H1 (cell line): ENCODE measurements around the gene SLC25A26. TPM values are rescaled to one million over a fixed set of nuclear protein-coding genes. Genes with fewer than 3 reads are reported as not detected.

ENCODE experiments used
- CTCF ChIA-PET: fragments of 300-600 bp; sonication (Branson Sonifier 250); formaldehyde crosslinking; loops from one replicate; lab custom pipeline; 2021; ENCODE audit not compliant: partially characterized antibody; lab: Charles Lee
- POLR2A ChIA-PET: fragments of 300-600 bp; sonication (Branson Sonifier 250); formaldehyde crosslinking; loops from one replicate; lab custom pipeline; 2021; ENCODE audit warnings: inconsistent platforms; ENCODE audit not compliant: partially characterized antibody; lab: Charles Lee
- DNase-seq, 2 experiments: peaks; one replicate each; pipeline versions ENCODE4 v3.0.0 to v3.0.0-alpha.2; 2010 to 2022; ENCODE audit warnings: low spot score in 2 of 2, low read depth in 1 of 2, mixed read lengths in 1 of 2
- FAIRE-seq: peaks from 2 replicates; lab custom pipeline; 2011; peaks lifted over from hg19 to GRCh38; lab: Jason Lieb, UNC
- H2AFZ ChIP-seq: 2 replicates; pipeline ENCODE4 v1.8.1; 2012; ENCODE audit warnings: low read length, inconsistent platforms
- H2AK5ac ChIP-seq: 2 replicates; pipeline ENCODE4 v1.6.1; 2013; ENCODE audit warnings: low read depth, low read length
- H2BK120ac ChIP-seq: replicated peaks from 2 replicates; pipeline ENCODE3; 2013; ENCODE audit warnings: low read depth, low read length, inconsistent platforms
- H2BK12ac ChIP-seq: 2 replicates; pipeline ENCODE4 v1.6.1; 2013; ENCODE audit warnings: low read depth, low read length
- H2BK15ac ChIP-seq: 2 replicates; pipeline ENCODE4 v1.6.1; 2013; ENCODE audit warnings: low read length
- H2BK20ac ChIP-seq: 2 replicates; pipeline ENCODE4 v1.6.1; 2013; ENCODE audit warnings: low read length
- H2BK5ac ChIP-seq: 2 replicates; pipeline ENCODE4 v1.6.1; 2013; ENCODE audit warnings: low read depth, low read length
- H3K14ac ChIP-seq: 2 replicates; pipeline ENCODE4 v1.6.1; 2013; ENCODE audit warnings: inconsistent platforms; ENCODE audit not compliant: insufficient read length
- H3K18ac ChIP-seq: 2 replicates; pipeline ENCODE4 v1.6.1; 2013; ENCODE audit warnings: low read length; ENCODE audit errors: extremely low read depth
- H3K23ac ChIP-seq: 2 replicates; pipeline ENCODE4 v1.6.1; 2013; ENCODE audit warnings: inconsistent platforms; ENCODE audit not compliant: insufficient read length
- H3K23me2 ChIP-seq: 2 replicates; pipeline ENCODE4 v1.6.1; 2013; ENCODE audit warnings: low read depth, low read length
- H3K27ac ChIP-seq: 2 replicates; pipeline ENCODE4 v1.6.1; 2011; ENCODE audit warnings: low read depth, low read length, inconsistent platforms
- H3K27me3 ChIP-seq, 4 experiments: replicated peaks in 1 of 4; 1 replicate in 1 of 4; 2 replicates in 3 of 4; pipeline versions ENCODE4 v1.6.1 to v1.8.1; 2011 to 2013; ENCODE audit warnings: low read length in 3 of 4, mild to moderate bottlenecking in 3 of 4, inconsistent platforms in 2 of 4, mixed read lengths in 2 of 4, moderate library complexity in 1 of 4; ENCODE audit not compliant: control insufficient read depth in 3 of 4, insufficient read depth in 3 of 4; ENCODE audit errors: extremely low read depth in 1 of 4
- H3K36me3 ChIP-seq, 4 experiments: 2 replicates each; pipeline versions ENCODE4 v1.6.1 to v1.8.1; 2011 to 2013; ENCODE audit warnings: mild to moderate bottlenecking in 4 of 4, low read length in 3 of 4, moderate library complexity in 2 of 4, control low read depth in 1 of 4, inconsistent platforms in 1 of 4; ENCODE audit not compliant: insufficient read depth in 4 of 4, control insufficient read depth in 2 of 4
- H3K4ac ChIP-seq: replicated peaks from 2 replicates; pipeline ENCODE3; 2013; ENCODE audit warnings: low read length, low read depth, mixed read lengths, inconsistent platforms; ENCODE audit not compliant: insufficient read length
- H3K4me1 ChIP-seq, 4 experiments: replicated peaks in 1 of 4; 1 replicate in 1 of 4; 2 replicates in 3 of 4; pipeline versions ENCODE4 v1.6.1 to v1.8.1; 2011 to 2013; ENCODE audit warnings: low read length in 3 of 4, inconsistent platforms in 2 of 4, mixed read lengths in 1 of 4; ENCODE audit not compliant: insufficient read depth in 4 of 4, control insufficient read depth in 3 of 4
- H3K4me2 ChIP-seq, 2 experiments: 2 replicates each; pipeline versions ENCODE4 v1.6.1 to v1.8.1; 2011 to 2013; ENCODE audit warnings: low read depth in 2 of 2, low read length in 2 of 2, control low read depth in 1 of 2, inconsistent platforms in 1 of 2, mild to moderate bottlenecking in 1 of 2; ENCODE audit not compliant: insufficient read depth in 1 of 2
- H3K4me3 ChIP-seq, 4 experiments: fragments of 200-600, 300-600 bp in 1 of 4; sonication (generic), shearing (Covaris generic), sonication (Bioruptor Twin) in 1 of 4; 2 replicates each; pipeline versions ENCODE4 v1.5.1 to v1.8.1; 2011 to 2016; ENCODE audit warnings: low read length in 4 of 4, low read depth in 3 of 4, control low read depth in 2 of 4, inconsistent platforms in 2 of 4, mild to moderate bottlenecking in 2 of 4, mixed read lengths in 1 of 4, moderate library complexity in 1 of 4; ENCODE audit not compliant: insufficient read depth in 2 of 4; ENCODE audit errors: extremely low read depth in 1 of 4
- H3K56ac ChIP-seq: replicated peaks from 2 replicates; pipeline ENCODE3; 2013; ENCODE audit warnings: low read depth, mild to moderate bottlenecking, mixed read lengths, low read length, inconsistent platforms; ENCODE audit not compliant: insufficient read length
- H3K79me1 ChIP-seq: 2 replicates; pipeline ENCODE4 v1.6.1; 2013; ENCODE audit warnings: low read depth, low read length, control low read depth
- H3K79me2 ChIP-seq, 2 experiments: 2 replicates each; pipeline versions ENCODE4 v1.6.1 to v1.8.1; 2012 to 2013; ENCODE audit warnings: low read length in 2 of 2, mild to moderate bottlenecking in 2 of 2, inconsistent platforms in 1 of 2; ENCODE audit not compliant: insufficient read depth in 2 of 2, control insufficient read depth in 1 of 2
- H3K9ac ChIP-seq, 4 experiments: replicated peaks in 1 of 4; 1 replicate in 1 of 4; 2 replicates in 3 of 4; pipeline versions ENCODE4 v1.6.1 to v1.8.1; 2011 to 2013; ENCODE audit warnings: low read depth in 3 of 4, low read length in 3 of 4, control low read depth in 2 of 4, mild to moderate bottlenecking in 2 of 4, moderate library complexity in 2 of 4, inconsistent platforms in 1 of 4; ENCODE audit errors: extremely low read depth in 1 of 4
- H3K9me3 ChIP-seq, 2 experiments: 2 replicates each; pipeline versions ENCODE4 v1.6.1 to v1.8.1; 2012 to 2013; ENCODE audit warnings: mild to moderate bottlenecking in 2 of 2, moderate library complexity in 2 of 2, control low read depth in 1 of 2, inconsistent platforms in 1 of 2, low read depth in 1 of 2, low read length in 1 of 2, mixed read lengths in 1 of 2; ENCODE audit not compliant: insufficient read depth in 2 of 2
- H4K20me1 ChIP-seq, 2 experiments: replicated peaks in 1 of 2; 2 replicates each; pipeline versions ENCODE3 to v1.8.1; 2011 to 2013; ENCODE audit warnings: inconsistent platforms in 2 of 2, low read length in 2 of 2, mild to moderate bottlenecking in 1 of 2; ENCODE audit not compliant: insufficient read depth in 2 of 2, control insufficient read depth in 1 of 2
- H4K5ac ChIP-seq: 2 replicates; pipeline ENCODE4 v1.6.1; 2013; ENCODE audit warnings: low read length, low read depth, mixed read lengths, inconsistent platforms; ENCODE audit not compliant: insufficient read length
- H4K8ac ChIP-seq: 2 replicates; pipeline ENCODE4 v1.8.0; 2013; ENCODE audit warnings: mild to moderate bottlenecking, moderate library complexity, low read length, inconsistent platforms; ENCODE audit not compliant: insufficient read depth; ENCODE audit errors: extremely low read depth
- H4K91ac ChIP-seq: replicated peaks from 2 replicates; pipeline ENCODE3; 2013; ENCODE audit warnings: low read length, mixed read lengths, inconsistent platforms; ENCODE audit not compliant: insufficient read length
- CREB1 ChIP-seq: IDR thresholded peaks from 2 replicates; pipeline ENCODE4 v1.6.1; 2012; ENCODE audit warnings: inconsistent platforms
- WGBS, 2 experiments: shearing (Covaris generic) in 1 of 2; methylation state at CpG; one replicate each; pipeline versions ENCODE4 v1.1.6 to v1.1.7; 2013 to 2015; ENCODE audit warnings: low lambda C conversion rate in 2 of 2, mixed read lengths in 2 of 2, inconsistent platforms in 1 of 2, low coverage in 1 of 2, missing lambda C conversion rate in 1 of 2; ENCODE audit not compliant: insufficient replicate concordance in 2 of 2, insufficient coverage in 1 of 2, insufficient read length in 1 of 2; ENCODE audit errors: extremely low coverage in 1 of 2, missing lambda C conversion rate in 1 of 2; 5-methylcytosine and 5-hydroxymethylcytosine counted together
- polyA plus RNA-seq, 7 experiments: library from polyadenylated mRNA; depleted of rRNA in 3 of 7; stranded (reverse) in 5 of 7; unstranded in 2 of 7; fragments of >200 nt in 5 of 7; fragments of 200-250 nt in 2 of 7; gene quantifications; 1 replicate in 5 of 7; 2 replicates in 1 of 7; 4 replicates in 1 of 7; pipeline versions ENCODE4 v1.2.1 to v1.2.3, GENCODE V29; 2011 to 2013; ENCODE audit warnings: missing spikeins in 2 of 7, mixed read lengths in 2 of 7
- total RNA-seq: library from RNA; stranded (reverse); fragmentation: NEBNext Ultra II Directional; extraction: Animal tissue kit (Norgen Biotek cat#: 25700); gene quantifications from 2 replicates; pipeline ENCODE4 v1.2.1, GENCODE V29; 2021

Gene SLC25A26
- total and polyA plus RNA-seq, 2 of the 8 experiments (the other 6 are each of a cell fraction or from before 2014, with no cell fraction given): 30.0 to 37.0 TPM

- Histone ChIP-seq H2BK20ac (no peak overlapping the region), H4K5ac (no peak overlapping the region), H2BK5ac (no peak overlapping the region), H2AFZ (no peak overlapping the region), H3K18ac (no peak overlapping the region), H3K9me3 (no peaks in the 10 kb centered on the region; a peak in 1 of 4 replicates), H4K8ac (no peak overlapping the region; the same call in 1 of the 2 replicates), H3K79me1 (no peaks in the 10 kb centered on the region; the same call in 1 of the 2 replicates), H4K91ac (no peak overlapping the region), H2BK120ac (no peak overlapping the region), H3K4me2 (no peak overlapping the region), H3K36me3 (no peaks in the 10 kb centered on the region), H2BK12ac (no peak overlapping the region), H3K56ac (no peak overlapping the region), H3K14ac (no peak overlapping the region), H2AK5ac (no peak overlapping the region), H3K4me3 (no peak overlapping the region), H2BK15ac (no peak overlapping the region), H3K23me2 (no peaks in the 10 kb centered on the region), H3K79me2 (no peaks in the 10 kb centered on the region; a peak in 1 of 4 replicates), H3K23ac (no peak overlapping the region), H3K9ac (no peak overlapping the region), H3K27ac (no peak overlapping the region), H4K20me1 (no peaks in the 10 kb centered on the region), H3K27me3 (no peaks in the 10 kb centered on the region), H3K4me1 (peaks cover 3 to 5% (median 4%) of the 10 kb centered on the region in 4 experiments), H3K4ac (no peak overlapping the region)
- ChIA-PET CTCF (interaction anchor here (0.6 to 2.9 kb wide), 11 partner anchors 11 to 587 kb away, joined by 3 to 18 read pairs (median 4); no protein-coding TSS in a partner anchor), POLR2A (interaction anchor here (0.6 kb wide), 1 partner anchor 14 kb away, joined by 3 read pairs; no protein-coding TSS in a partner anchor)
- no peak for FAIRE-seq
- DNase-seq: no peak
- 91% methylated on average over 7 of the region's 7 CpGs; no CpG with 5 or more reads in 1 of the 2 experiments for WGBS, 2 experiments
- no peak for TF ChIP-seq CREB1
These were observed 97.1 kb downstream of the SLC25A26 start for GRCh38 chr3:66317750-66318376.
